ENCODE data around the gene NHERF1. TPM values are rescaled to one million over a fixed set of nuclear protein-coding genes. Genes with fewer than 3 reads are reported as not detected.

NHERF1 gene
- total RNA-seq, 1 donor: 22.1 TPM

GRCh38 chr17:74769856-74770497, 21.5 kb downstream of the NHERF1 start:
- DNase-seq (ENCODE audit: insufficient read length, low spot score, missing footprints): peak; percentile 56
- Histone ChIP-seq H3K27me3 (ENCODE audit: insufficient read depth, low read length) (no peaks in the 10 kb centered on the region), H3K4me3 (ENCODE audit: insufficient read depth, low read length) (no peak overlapping the region), H2AFZ (ENCODE audit: low read length) (no peak overlapping the region), H3K36me3 (ENCODE audit: insufficient read depth, low read length) (peaks cover 34% of the 10 kb centered on the region), H3K79me2 (ENCODE audit: insufficient read depth, low read length) (peaks cover 14% of the 10 kb centered on the region), H3K4me2 (ENCODE audit: insufficient read depth, low read length) (no peak overlapping the region), H4K20me1 (ENCODE audit: insufficient read depth, low read length) (peaks cover 16% of the 10 kb centered on the region), H3K4me1 (ENCODE audit: insufficient read depth, low read length) (peaks cover 41% of the 10 kb centered on the region), H3K27ac (ENCODE audit: low read depth, low read length) (no peak overlapping the region), H3K9me3 (ENCODE audit: low read depth, low read length) (no peaks in the 10 kb centered on the region)
- TF ChIP-seq, protein P1, sequence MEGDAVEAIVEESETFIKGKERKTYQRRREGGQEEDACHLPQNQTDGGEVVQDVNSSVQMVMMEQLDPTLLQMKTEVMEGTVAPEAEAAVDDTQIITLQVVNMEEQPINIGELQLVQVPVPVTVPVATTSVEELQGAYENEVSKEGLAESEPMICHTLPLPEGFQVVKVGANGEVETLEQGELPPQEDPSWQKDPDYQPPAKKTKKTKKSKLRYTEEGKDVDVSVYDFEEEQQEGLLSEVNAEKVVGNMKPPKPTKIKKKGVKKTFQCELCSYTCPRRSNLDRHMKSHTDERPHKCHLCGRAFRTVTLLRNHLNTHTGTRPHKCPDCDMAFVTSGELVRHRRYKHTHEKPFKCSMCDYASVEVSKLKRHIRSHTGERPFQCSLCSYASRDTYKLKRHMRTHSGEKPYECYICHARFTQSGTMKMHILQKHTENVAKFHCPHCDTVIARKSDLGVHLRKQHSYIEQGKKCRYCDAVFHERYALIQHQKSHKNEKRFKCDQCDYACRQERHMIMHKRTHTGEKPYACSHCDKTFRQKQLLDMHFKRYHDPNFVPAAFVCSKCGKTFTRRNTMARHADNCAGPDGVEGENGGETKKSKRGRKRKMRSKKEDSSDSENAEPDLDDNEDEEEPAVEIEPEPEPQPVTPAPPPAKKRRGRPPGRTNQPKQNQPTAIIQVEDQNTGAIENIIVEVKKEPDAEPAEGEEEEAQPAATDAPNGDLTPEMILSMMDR (IDR thresholded peaks at IDR 0.05; ENCODE audit: extremely low read depth, low read depth, low read length): no peak

GRCh38 chr17:74770498-74771318, 22.3 kb downstream of the NHERF1 start:
- peaks cover 47% of the 10 kb centered on the region for H3K4me1 ChIP-seq (ENCODE audit: insufficient read depth, low read length)
- H4K20me1 ChIP-seq (ENCODE audit: insufficient read depth, low read length): peaks cover 16% of the 10 kb centered on the region
- no peak overlapping the region for H3K4me3 ChIP-seq (ENCODE audit: insufficient read depth, low read length)
- H3K36me3 ChIP-seq (ENCODE audit: insufficient read depth, low read length): peaks cover 34% of the 10 kb centered on the region
- no peak overlapping the region for H3K27ac ChIP-seq (ENCODE audit: low read depth, low read length)
- peak; percentile 88 for DNase-seq (ENCODE audit: insufficient read length, low spot score, missing footprints)
- no peak overlapping the region for H3K4me2 ChIP-seq (ENCODE audit: insufficient read depth, low read length)
- no peaks in the 10 kb centered on the region for H3K27me3 ChIP-seq (ENCODE audit: insufficient read depth, low read length)
- H3K79me2 ChIP-seq (ENCODE audit: insufficient read depth, low read length): peaks cover 22% of the 10 kb centered on the region
- no peaks in the 10 kb centered on the region for H3K9me3 ChIP-seq (ENCODE audit: low read depth, low read length)
- H2AFZ ChIP-seq (ENCODE audit: low read length): no peak overlapping the region
- TF ChIP-seq, protein P1 (IDR thresholded peaks at IDR 0.05; ENCODE audit: extremely low read depth, low read depth, low read length): peak; percentile 62

DNA sequence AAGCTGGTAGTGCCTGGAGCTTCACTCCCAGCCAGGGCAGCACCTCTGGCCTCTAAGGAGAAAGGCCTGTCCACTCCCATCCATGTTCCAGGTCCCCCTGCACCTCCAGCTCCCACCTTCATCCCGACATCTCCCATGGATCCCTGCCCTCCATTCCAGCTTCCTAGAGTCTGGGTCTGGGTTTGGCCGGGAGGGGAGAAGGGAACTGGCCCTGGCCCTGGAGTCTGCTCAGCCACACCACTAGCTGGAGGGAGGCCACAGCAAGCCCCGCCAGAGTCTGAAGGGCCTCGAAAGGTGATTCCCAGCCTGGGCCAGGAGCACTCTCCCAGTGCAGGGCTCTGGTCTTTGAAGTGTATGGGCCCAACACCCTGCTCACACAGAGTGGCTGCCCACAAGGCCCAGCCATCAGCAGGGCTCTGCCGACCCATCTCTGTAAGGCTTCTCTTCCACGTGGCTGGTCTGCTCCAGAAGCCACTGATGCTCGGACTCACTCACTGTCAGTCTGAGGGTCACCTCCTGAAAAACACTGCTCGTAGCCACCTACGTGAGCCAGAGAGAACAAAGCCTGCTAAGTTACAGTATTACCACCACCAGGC, 23.0 kb downstream of the NHERF1 start:
- Histone ChIP-seq H3K27ac (ENCODE audit: low read depth, low read length) (no peak overlapping the region), H4K20me1 (ENCODE audit: insufficient read depth, low read length) (peaks cover 16% of the 10 kb centered on the region), H3K9me3 (ENCODE audit: low read depth, low read length) (no peaks in the 10 kb centered on the region), H3K4me1 (ENCODE audit: insufficient read depth, low read length) (peaks cover 47% of the 10 kb centered on the region), H3K4me3 (ENCODE audit: insufficient read depth, low read length) (no peak overlapping the region), H3K36me3 (ENCODE audit: insufficient read depth, low read length) (peaks cover 34% of the 10 kb centered on the region), H3K4me2 (ENCODE audit: insufficient read depth, low read length) (no peak overlapping the region), H3K27me3 (ENCODE audit: insufficient read depth, low read length) (no peaks in the 10 kb centered on the region), H3K79me2 (ENCODE audit: insufficient read depth, low read length) (peaks cover 26% of the 10 kb centered on the region), H2AFZ (ENCODE audit: low read length) (no peak overlapping the region)
- TF ChIP-seq, protein P1 (IDR thresholded peaks at IDR 0.05; ENCODE audit: extremely low read depth, low read depth, low read length): no peak
- peak; percentile 56 for DNase-seq (ENCODE audit: insufficient read length, low spot score, missing footprints)

DNA sequence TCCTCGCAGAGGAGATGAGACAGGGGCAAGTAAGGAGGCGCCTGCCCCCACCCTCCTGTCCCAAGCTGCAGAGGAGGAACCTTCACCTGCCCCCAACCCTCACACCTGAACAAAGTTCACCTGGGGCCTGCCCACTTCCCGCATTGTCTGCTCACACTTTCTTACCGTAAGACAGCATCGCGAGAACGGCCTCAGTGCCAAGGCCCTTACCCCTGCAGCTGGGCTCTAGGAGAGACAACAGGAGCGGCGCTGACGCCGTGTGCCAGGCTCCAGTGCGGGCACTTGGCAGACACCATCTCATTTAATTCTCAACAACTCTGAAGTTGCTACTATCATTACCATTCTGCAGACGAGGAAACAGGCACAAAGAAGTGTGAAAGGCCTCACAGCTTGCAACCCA, 23.6 kb downstream of the NHERF1 start:
- peak; percentile 79 for DNase-seq (ENCODE audit: insufficient read length, low spot score, missing footprints)
- H3K27me3 ChIP-seq (ENCODE audit: insufficient read depth, low read length): no peaks in the 10 kb centered on the region
- peaks cover 32% of the 10 kb centered on the region for H3K79me2 ChIP-seq (ENCODE audit: insufficient read depth, low read length)
- no peak overlapping the region for H3K27ac ChIP-seq (ENCODE audit: low read depth, low read length)
- H3K4me1 ChIP-seq (ENCODE audit: insufficient read depth, low read length): peaks cover 51% of the 10 kb centered on the region
- peaks cover 16% of the 10 kb centered on the region for H4K20me1 ChIP-seq (ENCODE audit: insufficient read depth, low read length)
- TF ChIP-seq, protein P1 (IDR thresholded peaks at IDR 0.05; ENCODE audit: extremely low read depth, low read depth, low read length): no peak
- peaks cover 34% of the 10 kb centered on the region for H3K36me3 ChIP-seq (ENCODE audit: insufficient read depth, low read length)
- H3K9me3 ChIP-seq (ENCODE audit: low read depth, low read length): no peaks in the 10 kb centered on the region
- no peak overlapping the region for H2AFZ ChIP-seq (ENCODE audit: low read length)
- H3K4me3 ChIP-seq (ENCODE audit: insufficient read depth, low read length): no peak overlapping the region
- H3K4me2 ChIP-seq (ENCODE audit: insufficient read depth, low read length): no peak overlapping the region
